GM21619 (cell line): ENCODE measurements around the gene SYNJ1.
A peak's percentile ranks its signal among the peaks of the same experiment; 100 is the strongest.
"Not testable (repeated sequence)": the region's sequence is repeated elsewhere in the genome, so short reads cannot be mapped to it uniquely, and the experiment has no call there.

Experiments
- ATAC-seq: cut with Tn5 transposase; IDR thresholded peaks from one replicate; pipeline ENCODE4 v1.9.1; 2021; ENCODE audit not compliant: unreplicated experiment

Gene SYNJ1

GRCh38 chr21:32626621-32627196 is 101.1 kb downstream of the SYNJ1 start:
- no peak for ATAC-seq

- not testable (repeated sequence) for ATAC-seq
Measured at GRCh38 chr21:32618218-32618617, 109.6 kb downstream of the SYNJ1 start.

GRCh38 chr21:32613436-32614043 is 114.3 kb downstream of the SYNJ1 start:
- no peak for ATAC-seq

DNA sequence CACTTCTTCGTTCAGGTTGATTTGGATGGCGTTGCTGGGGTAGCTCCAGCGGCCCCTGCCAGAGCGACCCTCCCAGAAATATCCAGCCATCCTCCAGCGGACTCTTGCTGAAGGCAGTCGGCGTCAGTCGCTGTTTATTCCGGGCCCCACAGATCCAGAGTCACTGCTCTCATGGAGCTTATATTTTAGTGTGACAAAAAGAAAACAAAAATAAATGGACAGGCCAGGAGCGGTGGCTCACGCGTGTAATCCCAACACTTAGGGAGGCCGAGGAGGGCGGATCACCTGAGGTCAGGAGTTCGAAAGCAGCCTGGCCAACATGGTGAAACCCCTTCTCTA is 114.8 kb downstream of the SYNJ1 start:
- no peak for ATAC-seq

- ATAC-seq, result peak; percentile 91
Measured at GRCh38 chr21:32612075-32612998, 115.5 kb downstream of the SYNJ1 start, which contains the start of gene CFAP298. Gene CFAP298 (minus strand): TSS chr21:32612377. CDS start chr21:32612243, 134 bp downstream.

- no peak for ATAC-seq
Measured at GRCh38 chr21:32611471-32611997, 116.3 kb downstream of the SYNJ1 start.

DNA sequence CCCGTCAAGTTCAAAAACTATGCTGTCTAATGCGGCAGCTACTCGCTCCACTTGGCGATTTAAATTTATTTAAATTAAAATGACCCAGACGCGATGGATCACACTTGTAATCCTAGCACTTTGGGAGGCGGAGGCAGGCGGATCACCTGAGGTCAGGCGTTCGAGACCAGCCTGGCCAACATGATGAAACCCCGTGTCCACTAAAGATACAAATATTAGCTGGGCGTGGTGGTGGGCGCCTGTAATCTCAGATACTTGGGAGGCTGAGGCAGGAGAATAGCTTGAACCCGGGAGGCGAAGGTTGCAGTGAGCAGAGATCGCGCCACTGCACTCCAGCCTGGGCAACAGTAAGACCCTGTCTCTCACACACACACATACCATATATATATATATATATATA is 116.9 kb downstream of the SYNJ1 start:
- ATAC-seq, result not testable (repeated sequence)

DNA sequence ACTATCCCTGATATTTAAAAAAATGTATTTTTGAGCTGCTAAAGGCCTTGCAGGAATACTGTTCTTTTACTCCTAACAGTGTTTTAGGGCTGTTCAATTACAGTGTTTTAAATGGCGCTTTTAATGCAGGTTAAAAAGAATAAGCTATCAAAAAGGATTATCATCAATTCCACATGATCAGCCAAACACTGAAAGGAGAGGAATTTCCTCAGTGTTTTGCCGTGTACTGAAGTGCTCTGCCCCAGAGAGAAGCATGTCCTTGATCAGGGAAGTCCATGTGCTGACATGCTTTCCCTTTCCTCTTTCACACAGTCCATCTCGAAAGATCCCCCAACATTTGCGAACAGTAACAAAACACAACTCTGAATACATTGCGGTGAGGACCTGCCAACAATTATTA is 119.0 kb downstream of the SYNJ1 start:
- ATAC-seq, result no peak

GRCh38 chr21:32605469-32605868 is 122.3 kb downstream of the SYNJ1 start:
- ATAC-seq, result no peak

- no peak for ATAC-seq
Measured at GRCh38 chr21:32604464-32604863, 123.3 kb downstream of the SYNJ1 start.

DNA sequence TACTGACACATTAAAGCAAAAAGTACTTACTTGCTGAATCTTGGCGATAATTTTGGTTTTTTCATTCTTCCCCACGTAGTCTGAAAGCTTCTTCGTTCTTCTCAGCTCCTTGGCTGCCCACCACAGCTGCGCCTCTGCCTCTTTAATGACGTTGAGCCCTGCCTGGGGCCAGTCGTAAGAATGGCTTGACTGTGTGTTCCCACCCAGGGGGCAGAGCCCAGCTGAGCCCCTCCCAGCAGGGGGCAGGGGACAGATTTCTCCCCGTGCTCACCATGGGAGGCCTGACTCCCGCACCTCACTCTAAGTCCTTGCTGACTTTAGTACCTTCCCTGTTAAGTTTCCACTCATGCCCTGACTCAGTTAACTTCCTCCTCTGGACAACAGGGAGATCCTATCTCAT is 124.7 kb downstream of the SYNJ1 start:
- no peak for ATAC-seq

DNA sequence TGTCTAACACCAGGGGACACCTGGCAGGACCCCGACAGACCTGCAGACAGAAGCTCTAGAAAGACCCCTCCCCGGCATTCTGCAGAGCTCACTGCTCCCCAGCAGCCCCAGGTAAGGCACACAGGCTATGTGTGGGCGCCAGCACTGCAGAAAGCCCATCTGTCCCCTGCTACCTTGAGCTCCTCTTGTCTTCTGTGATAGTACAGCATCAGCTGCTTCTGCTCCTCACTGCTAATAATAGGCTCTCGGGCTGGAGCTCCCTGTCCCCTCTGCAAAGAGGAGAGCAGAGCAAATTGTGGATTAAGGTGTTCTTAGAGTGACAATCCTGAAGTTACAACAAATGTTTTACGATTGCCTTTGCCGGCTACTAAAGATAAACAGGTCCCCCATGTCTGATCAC is 125.7 kb downstream of the SYNJ1 start:
- ATAC-seq, result no peak

DNA sequence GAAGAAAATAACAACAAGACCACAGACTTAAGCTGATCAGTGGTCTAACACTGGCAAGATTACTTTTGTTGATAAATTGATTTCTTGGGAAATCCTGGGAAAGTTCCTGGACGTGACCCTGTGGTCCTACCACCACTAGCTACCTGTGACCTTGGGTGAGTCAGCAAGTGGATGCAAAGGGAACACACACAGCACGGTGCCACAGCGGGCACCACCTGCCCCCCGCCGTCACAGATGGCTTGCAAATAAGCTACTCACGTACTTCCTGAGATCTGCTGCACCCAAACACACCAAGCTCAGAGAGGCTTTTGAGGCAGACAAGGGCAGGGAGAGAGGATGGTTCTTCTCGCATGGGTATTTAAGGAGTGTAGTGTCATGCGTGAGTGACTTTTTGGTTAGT is 128.3 kb downstream of the SYNJ1 start:
- no peak for ATAC-seq

DNA sequence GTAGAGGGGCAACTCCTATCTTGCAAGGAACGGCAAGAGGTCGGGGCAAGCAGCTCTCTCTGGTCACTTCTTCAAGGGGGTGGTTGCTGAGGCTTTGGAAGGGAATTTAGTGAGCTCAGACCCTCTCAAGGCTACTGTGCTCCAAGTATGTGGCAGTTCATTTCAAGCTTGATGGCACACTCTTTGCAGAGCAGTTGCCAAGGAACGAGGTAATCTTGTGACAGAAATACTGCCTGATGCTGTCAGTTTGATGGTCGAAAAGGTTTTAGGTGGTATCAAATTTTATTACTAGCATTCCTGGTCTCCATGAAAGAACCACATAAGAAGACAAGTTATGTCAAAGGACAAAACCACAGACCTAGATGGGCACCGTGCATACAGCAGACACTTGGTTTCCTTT is 128.7 kb downstream of the SYNJ1 start:
- no peak for ATAC-seq

DNA sequence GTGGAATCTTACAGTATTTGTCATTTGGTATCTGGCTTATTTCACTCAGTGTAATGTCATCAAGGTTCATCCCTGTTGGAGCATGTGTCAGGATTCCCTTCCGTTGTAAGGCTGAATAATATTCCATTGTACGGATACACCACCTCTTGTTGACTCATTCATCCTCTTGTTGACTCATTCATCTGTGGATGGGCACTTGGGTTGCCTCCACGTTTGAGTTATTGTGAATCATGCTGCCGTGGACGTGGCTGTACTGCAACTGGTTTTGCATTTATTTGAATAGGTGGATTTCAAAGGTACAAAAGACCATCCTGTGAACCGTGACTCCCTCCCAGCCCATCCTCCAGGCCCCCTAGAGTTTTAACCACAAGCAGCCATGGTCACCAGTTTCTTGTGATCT is 130.6 kb downstream of the SYNJ1 start:
- ATAC-seq, result no peak

- ATAC-seq, result no peak
Measured at GRCh38 chr21:32595431-32595830, 132.4 kb downstream of the SYNJ1 start.

DNA sequence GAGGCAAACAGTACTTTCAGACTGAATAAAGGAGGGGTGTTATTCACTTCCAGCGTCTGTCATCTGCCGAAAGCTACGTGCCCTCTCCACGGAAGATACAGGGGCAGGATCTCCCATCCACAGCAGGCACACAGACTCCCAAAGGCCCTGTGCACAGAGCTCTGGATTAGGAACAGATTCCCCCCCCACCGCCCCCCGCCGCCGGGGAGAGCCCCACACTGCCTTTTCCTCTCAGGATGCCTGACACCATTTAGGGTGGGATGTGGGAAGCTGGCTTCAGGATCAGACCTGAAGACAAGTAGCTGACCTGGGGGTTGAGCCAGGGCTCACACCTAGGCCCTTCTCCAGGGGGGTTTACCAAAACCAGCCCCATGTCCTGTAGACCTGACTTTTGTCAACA is 134.1 kb downstream of the SYNJ1 start:
- no peak for ATAC-seq

- no peak for ATAC-seq
Measured at GRCh38 chr21:32592929-32593502, 134.8 kb downstream of the SYNJ1 start.

DNA sequence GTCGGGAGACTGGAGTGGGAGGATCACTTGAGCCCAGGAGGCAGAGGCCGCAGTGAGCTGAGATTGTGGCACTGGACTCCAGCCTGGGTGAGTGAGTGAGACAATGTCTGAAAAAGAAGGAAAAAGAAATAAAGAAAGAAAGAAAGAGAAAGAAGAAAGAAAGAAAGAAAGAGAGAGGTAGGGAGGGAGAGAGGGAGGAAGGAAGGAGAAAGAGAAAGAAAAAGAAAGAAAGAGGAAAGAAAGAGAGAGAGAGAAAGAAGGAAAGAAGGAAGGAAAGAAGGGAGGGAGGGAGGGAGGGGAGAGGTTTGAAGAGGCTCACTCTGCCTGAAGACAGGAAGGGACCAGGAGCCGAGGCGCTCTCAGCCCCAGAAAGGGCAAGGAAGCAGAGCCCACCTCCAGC is 137.7 kb downstream of the SYNJ1 start:
- ATAC-seq, result no peak

DNA sequence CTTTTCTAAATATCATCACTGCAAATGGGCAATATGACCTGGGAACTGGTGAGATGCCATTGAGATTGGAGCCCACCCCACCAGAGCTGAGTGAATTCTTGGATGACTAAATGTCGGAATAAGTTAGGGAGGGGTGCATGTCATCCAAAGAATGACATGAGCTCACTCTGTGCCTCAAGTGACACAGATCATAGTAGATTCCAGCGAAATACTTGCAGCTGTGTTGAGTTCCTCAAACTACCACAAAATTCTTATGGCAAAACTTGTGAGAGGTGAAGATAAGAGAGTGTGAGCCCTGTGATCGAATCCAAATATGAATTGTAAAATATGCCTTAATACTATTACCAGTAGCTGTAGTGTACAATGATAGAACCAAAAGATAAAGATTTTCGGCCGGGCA is 140.2 kb downstream of the SYNJ1 start:
- no peak for ATAC-seq

DNA sequence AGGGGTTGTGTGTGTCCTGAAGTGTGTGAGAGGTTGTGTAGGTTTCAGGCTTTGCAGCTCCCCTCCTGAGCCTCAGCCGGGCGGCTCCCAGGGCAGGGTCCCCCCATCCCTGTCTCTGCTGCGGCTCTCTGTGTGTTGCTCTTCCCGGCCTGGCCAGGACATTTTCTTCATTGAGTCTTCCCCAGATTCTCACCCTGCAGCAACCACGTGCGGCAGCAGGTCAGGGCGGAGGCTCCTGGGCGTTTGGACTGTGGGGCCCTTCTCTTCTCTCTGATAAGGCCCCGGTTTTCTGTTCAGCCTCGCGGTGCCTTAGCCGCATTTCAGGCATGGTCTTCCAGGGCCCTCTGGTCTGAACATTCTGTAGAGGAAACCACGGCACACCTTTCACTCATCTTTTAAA is 140.7 kb downstream of the SYNJ1 start:
- no peak for ATAC-seq

- ATAC-seq, result no peak
Measured at GRCh38 chr21:32585970-32586369, 141.8 kb downstream of the SYNJ1 start.
